GM13976 (cell line): ENCODE measurements around the gene MYH7B.

Experiments
- DNase-seq: peaks from one replicate; pipeline ENCODE4 v3.0.0; 2012; ENCODE audit warnings: low spot score
- in situ Hi-C: fragments of 300-500 bp; cut with MboI; formaldehyde crosslinking; loops from one replicate; pipeline ENCODE4 v1.12.0; 2022; ENCODE audit warnings: low sequenced_read_pairs, mixed read lengths, inconsistent platforms; ENCODE audit not compliant: unreplicated experiment
- TF ChIP-seq, protein P1 (sequence below): IDR thresholded peaks from 2 replicates; pipeline ENCODE4 v1.5.1; 2012; ENCODE audit warnings: borderline replicate concordance, mild to moderate bottlenecking; ENCODE audit not compliant: insufficient read depth; ENCODE audit errors: extremely low read depth, missing control alignments, control extremely low read depth

The MYH7B gene

GRCh38 chr20:35002426-35003210, 47.0 kb downstream of the MYH7B start:
- in situ Hi-C loops, result no loop called here
- no peak for DNase-seq
- TF ChIP-seq, protein P1, sequence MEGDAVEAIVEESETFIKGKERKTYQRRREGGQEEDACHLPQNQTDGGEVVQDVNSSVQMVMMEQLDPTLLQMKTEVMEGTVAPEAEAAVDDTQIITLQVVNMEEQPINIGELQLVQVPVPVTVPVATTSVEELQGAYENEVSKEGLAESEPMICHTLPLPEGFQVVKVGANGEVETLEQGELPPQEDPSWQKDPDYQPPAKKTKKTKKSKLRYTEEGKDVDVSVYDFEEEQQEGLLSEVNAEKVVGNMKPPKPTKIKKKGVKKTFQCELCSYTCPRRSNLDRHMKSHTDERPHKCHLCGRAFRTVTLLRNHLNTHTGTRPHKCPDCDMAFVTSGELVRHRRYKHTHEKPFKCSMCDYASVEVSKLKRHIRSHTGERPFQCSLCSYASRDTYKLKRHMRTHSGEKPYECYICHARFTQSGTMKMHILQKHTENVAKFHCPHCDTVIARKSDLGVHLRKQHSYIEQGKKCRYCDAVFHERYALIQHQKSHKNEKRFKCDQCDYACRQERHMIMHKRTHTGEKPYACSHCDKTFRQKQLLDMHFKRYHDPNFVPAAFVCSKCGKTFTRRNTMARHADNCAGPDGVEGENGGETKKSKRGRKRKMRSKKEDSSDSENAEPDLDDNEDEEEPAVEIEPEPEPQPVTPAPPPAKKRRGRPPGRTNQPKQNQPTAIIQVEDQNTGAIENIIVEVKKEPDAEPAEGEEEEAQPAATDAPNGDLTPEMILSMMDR, result no peak

DNA sequence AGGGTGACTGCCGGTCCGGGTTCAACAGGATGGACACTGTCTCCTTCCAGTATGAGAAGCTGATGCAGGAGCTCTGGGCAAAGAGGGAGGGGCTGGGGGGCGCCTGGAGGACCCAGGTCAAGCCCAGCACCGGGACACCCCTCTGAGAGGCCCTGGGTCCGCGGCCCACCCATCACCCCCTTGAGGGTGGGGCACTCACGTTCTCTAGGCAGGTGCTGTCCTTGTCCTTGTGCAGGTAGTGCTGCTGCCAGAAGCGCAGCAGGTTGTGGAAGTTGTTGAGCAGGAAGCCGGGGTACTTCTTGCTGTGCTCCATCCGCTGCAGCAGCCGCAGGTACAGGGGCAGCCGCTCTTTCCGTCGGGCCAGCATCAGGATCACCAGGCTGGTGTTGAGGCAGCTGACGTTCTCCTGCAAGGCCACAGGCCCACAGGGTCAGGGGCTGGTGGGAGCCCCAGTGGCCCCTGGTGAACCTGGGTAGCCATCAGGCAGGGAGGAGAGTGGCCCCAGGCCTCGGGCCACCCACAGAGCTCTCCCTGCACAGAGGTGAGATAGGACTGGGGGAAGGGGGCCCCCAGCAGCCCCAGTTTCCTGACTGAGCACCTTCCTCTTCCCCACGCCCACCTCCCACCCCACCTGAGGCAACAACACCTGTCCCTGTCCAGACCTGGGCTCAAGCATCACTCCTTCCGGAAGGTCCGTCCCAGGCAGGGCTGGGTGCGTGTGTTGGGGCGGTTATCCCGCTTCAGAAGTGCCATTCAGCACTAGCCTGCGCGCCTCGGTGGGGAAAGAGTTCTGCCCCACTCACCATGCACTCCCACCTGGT, 47.8 kb downstream of the MYH7B start:
- DNase-seq, result no peak
- in situ Hi-C loops, result no loop called here

DNA sequence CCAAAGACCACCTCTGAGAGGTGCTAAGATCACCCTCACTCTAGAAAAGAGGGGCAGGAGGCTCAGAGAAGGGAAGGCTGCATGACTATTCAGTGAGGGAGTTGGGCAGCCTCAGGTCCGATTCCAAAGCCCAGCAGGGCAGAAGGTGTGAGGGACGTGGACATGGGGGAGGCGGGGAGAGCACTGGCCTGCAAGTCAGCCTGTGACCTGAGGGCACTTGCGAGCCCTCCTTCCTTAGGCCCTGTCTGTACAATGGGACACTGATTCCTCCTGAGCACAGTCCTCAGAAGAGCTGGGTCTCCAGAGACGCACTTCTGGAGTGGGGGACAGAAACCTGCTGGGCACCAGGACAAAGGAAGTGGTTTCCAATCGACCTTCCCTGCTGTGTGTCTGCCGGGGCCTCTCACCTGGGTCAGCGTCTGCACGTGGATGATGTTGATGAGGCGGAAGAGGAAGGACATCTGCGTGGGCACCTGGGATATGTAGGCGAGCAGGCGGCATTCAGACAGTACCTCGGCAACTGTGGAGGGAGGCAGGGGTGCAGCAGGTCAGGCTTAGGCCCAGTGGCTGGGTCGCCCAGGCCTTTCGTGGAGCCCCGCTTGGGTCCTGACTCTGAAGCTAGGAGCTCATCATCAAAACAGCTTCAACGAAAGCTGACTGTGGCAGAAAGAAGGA, 48.5 kb downstream of the MYH7B start:
- in situ Hi-C loops, result no loop called here
- TF ChIP-seq, protein P1, result no peak
- DNase-seq, result no peak

More for the DNA sequence above, 47.8 kb downstream of the MYH7B start:
- TF ChIP-seq, protein P1, result no peak

GRCh38 chr20:35004749-35005462, 49.2 kb downstream of the MYH7B start:
- DNase-seq, result no peak
- TF ChIP-seq, protein P1, result no peak
- in situ Hi-C loops, result no loop called here
